LNCAP (cell line): ENCODE measurements around the gene LRRC18.

Source experiments
- TF ChIP-seq, protein P1 (sequence below): fragments of 450-650 bp; IDR thresholded peaks from 2 replicates; pipeline ENCODE4 v1.5.1; 2017; ENCODE audit warnings: mild to moderate bottlenecking

Gene LRRC18

DNA sequence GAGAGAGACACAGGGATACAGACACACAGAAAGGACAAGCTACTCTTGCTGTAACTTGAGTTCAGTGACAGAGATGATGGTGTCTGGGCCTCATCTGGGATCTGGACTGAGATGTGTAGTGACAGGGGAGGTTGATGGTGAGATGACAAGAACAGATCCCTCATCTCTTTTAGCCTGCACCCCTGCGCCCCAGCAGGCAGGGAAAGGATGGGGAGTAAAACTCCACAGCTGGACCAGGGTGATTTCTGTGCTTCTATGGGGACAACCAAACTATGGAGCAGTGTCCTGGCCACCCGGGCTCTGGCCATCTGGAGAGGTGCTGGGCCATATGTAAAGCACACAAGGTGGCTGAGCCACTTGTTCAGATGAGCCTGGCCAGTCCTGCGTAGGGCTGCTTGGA, 4.5 kb upstream of the LRRC18 start:
- TF ChIP-seq, protein P1, sequence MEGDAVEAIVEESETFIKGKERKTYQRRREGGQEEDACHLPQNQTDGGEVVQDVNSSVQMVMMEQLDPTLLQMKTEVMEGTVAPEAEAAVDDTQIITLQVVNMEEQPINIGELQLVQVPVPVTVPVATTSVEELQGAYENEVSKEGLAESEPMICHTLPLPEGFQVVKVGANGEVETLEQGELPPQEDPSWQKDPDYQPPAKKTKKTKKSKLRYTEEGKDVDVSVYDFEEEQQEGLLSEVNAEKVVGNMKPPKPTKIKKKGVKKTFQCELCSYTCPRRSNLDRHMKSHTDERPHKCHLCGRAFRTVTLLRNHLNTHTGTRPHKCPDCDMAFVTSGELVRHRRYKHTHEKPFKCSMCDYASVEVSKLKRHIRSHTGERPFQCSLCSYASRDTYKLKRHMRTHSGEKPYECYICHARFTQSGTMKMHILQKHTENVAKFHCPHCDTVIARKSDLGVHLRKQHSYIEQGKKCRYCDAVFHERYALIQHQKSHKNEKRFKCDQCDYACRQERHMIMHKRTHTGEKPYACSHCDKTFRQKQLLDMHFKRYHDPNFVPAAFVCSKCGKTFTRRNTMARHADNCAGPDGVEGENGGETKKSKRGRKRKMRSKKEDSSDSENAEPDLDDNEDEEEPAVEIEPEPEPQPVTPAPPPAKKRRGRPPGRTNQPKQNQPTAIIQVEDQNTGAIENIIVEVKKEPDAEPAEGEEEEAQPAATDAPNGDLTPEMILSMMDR: no peak

DNA sequence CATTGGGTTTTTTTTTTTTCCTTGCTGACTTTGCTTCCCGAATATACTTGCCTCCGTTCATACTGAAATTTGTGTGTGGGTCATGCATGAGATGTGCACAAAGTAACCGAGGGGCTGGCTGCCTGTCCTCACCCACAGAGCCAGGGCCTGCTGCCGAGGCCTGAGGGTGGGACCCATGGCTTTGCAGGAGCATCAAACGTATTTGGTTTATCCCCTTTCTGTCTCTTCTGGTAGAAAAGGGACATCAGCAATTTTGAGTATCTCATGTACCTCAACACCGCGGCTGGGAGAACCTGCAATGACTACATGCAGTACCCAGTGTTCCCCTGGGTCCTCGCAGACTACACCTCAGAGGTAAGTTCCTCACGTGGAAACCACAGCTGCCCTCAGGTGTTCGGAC, 3.5 kb upstream of the LRRC18 start:
- TF ChIP-seq, protein P1: no peak

DNA sequence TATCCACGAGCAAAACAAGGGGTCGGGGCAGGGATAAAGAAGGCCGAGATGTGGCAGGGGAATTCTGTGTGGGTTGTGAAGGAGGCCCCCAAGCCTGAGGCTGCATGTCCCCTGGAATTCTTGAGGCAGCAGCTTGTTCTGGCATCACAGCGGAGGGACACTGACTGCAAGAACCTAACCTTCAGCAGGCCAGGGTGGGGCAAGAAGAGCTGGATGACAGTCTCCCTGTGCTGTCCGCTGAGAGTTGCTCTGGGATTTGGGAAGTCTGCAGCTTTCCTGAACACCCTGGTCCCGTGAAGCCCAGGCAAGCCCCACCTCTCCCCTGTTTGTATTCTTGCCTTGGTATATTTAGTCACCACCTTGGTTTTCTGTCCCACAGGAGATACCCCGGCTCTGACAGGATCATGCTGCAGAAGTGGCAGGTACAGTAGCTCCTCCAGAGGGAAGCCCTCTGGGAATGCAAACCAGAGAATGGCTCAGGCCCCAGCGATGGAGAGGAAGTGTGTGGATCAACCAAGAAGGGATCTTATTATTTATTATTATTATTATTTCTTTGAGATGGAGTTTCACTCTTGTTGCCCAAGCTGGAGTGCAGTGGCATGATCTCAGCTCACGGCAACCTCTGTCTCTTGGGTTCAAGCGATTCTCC, 1.9 kb upstream of the LRRC18 start:
- TF ChIP-seq, protein P1: no peak

DNA sequence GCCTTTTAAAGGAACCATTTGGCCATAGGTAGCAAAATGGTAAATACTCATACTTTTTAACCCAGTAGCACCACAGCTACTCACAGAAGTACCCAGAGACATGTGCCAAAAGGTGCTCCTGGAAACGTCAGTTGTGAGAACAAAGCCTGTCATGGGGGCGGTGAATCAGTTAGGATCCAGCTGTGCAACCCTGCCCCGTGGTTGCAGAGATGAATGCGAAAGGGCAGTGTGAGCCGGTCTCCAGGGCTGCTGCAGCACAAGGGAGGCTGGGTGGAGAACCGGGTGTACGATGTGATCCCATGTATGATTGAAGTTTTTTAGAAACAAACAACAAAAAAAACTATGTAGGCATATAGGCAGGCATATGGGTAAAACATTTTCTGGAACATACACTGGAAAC, 1.3 kb upstream of the LRRC18 start:
- TF ChIP-seq, protein P1: no peak

DNA sequence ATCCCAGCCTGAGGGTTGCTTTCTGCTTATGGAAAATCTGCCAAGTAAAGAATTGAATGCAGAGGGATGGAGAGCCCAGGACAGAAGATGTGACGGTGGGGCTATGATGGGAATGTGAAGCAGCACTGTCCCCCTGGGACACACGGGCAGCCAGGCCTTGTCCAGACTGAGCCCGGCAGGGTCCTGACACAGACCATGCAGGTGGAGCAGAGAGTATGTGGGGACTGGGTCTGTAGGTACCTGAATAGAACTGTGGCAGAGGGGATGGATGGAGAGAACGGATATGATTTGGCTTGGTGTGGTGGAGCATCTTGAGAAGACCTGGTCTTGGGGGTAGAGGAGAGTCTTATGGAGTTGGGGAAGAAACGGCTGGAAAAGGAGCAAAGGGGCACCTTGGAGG, 732 bp upstream of the LRRC18 start:
- TF ChIP-seq, protein P1: no peak

DNA sequence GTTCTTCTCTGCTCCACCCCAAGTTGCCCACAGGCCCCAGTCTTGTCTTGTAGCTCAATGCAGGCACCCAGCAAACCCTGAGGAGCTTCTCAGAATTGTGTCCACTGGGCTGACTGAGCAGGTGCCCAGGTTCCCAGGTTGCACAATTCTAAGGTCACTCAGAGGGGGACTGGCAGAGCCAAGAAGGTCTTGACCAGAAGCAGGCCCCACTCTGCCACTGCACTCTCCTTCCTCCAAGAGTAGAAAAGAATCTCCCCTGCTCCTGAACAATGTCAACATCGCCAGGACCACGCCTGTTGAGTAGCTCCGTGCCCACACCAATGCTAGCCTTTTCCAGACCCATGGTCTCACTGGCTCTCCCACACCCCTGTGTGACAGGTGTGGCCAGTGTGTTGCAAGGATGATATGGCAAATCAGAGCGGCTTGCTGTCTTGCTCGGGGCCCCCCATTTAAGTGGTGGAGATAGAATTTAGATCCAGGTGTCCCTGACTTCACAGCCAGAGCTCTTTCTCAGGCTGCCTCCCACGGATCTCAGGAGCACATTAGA, 577 bp downstream of the LRRC18 start:
- TF ChIP-seq, protein P1: no peak

DNA sequence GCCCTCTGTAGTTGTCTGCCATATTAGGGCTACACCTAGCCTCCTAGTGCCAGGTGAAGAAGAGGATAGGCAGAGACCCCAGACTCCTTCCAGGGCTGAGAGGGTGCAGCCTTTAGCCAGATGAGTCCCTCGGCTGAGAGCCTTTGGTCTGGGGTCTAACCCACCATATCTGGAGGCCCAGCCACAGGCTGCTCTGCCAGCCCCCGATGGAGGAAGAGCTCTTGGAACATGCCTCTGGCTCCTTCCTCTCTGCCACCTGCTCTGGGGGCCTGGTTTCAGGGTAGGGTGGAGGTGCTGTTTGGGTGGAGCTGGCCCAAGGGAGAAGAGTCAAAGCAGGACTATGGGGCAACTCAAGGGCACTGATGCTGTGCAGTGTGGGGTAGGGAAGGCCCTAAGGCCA, 1.4 kb downstream of the LRRC18 start:
- TF ChIP-seq, protein P1: no peak

DNA sequence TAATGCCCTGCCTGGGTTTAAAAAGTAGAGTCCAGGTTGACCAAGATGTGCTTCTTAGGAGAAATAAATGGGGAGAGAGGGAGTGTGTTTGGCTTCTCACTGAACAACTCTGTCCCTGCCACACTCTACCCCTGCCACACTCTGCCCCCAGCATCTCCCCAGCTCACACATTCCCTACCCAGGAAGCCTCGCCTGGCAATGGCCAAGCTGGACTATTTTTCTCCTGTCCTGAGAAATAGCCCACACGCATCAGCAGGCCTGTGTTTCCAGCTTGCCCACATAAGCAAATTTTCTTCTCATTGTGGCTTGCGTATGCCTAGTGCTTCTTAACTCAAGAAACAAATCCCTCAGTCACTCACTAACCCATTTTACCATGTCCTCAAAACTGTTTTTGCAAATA, 1.8 kb downstream of the LRRC18 start:
- TF ChIP-seq, protein P1: no peak
